GM20000 (cell line): ENCODE data around the gene OXNAD1.

Experiments used
- DNase-seq: peaks from one replicate; pipeline ENCODE4 v3.0.0; 2012; ENCODE audit warnings: low spot score
- CTCF ChIP-seq: IDR thresholded peaks from 2 replicates; pipeline ENCODE4 v1.5.1; 2012; ENCODE audit warnings: mild to moderate bottlenecking, control low read depth; ENCODE audit errors: extremely low read depth, missing control alignments

OXNAD1 gene

GRCh38 chr3:16297997-16298885, 33.2 kb downstream of the OXNAD1 start:
- no peak for DNase-seq
- no peak for TF ChIP-seq CTCF

- TF ChIP-seq CTCF: no peak
- no peak for DNase-seq
These were observed 33.9 kb downstream of the OXNAD1 start for GRCh38 chr3:16298891-16299290.

GRCh38 chr3:16299746-16300145, 34.7 kb downstream of the OXNAD1 start:
- no peak for TF ChIP-seq CTCF
- DNase-seq: no peak

GRCh38 chr3:16300307-16300706, 35.3 kb downstream of the OXNAD1 start:
- TF ChIP-seq CTCF: no peak
- DNase-seq: no peak

GRCh38 chr3:16300881-16301359, 35.9 kb downstream of the OXNAD1 start:
- no peak for DNase-seq
- TF ChIP-seq CTCF: no peak

GRCh38 chr3:16301507-16301906, 36.5 kb downstream of the OXNAD1 start:
- TF ChIP-seq CTCF: no peak
- DNase-seq: no peak

- DNase-seq: no peak
- TF ChIP-seq CTCF: no peak
These were observed 37.1 kb downstream of the OXNAD1 start for GRCh38 chr3:16302082-16302631.
